ENCODE measurements around the gene TMTC2. TPM values are rescaled to one million over a fixed set of nuclear protein-coding genes. Genes with fewer than 3 reads are reported as not detected.

The TMTC2 gene
- total RNA-seq, 1 donor from 2014 or later = 37.9 TPM

DNA sequence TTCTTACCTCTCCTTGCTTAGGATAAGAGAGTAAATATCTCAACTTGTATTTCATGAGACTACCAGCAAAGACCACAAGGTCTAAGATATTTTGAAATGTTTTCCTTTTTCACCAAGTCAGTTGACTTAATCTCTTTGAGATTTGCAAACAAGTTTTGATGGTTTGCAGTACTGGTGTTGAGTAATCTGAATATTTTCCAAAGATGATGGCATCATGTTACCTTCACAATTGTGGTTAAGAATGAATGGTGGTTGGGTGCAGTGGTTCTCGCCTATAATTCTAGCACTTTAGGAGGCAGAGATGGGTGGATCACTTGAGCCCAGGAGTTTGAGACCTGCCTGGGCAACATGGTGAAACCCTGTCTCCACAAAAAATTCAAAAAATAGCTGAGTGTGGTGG, 225.7 kb downstream of the TMTC2 start:
- peak; percentile 60 for ATAC-seq
- Histone ChIP-seq H3K36me3 (no peaks in the 10 kb centered on the region), H3K9me3 (no peaks in the 10 kb centered on the region), H3K27me3 (no peaks in the 10 kb centered on the region), H3K27ac (no peak overlapping the region), H3K4me1 (no peaks in the 10 kb centered on the region), H3K4me3 (no peak overlapping the region)
- DNase-seq = no peak
- intact Hi-C loops (cut with DNase I) = no loop called here
- TF ChIP-seq, protein P1, sequence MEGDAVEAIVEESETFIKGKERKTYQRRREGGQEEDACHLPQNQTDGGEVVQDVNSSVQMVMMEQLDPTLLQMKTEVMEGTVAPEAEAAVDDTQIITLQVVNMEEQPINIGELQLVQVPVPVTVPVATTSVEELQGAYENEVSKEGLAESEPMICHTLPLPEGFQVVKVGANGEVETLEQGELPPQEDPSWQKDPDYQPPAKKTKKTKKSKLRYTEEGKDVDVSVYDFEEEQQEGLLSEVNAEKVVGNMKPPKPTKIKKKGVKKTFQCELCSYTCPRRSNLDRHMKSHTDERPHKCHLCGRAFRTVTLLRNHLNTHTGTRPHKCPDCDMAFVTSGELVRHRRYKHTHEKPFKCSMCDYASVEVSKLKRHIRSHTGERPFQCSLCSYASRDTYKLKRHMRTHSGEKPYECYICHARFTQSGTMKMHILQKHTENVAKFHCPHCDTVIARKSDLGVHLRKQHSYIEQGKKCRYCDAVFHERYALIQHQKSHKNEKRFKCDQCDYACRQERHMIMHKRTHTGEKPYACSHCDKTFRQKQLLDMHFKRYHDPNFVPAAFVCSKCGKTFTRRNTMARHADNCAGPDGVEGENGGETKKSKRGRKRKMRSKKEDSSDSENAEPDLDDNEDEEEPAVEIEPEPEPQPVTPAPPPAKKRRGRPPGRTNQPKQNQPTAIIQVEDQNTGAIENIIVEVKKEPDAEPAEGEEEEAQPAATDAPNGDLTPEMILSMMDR (IDR thresholded peaks at IDR 0.05) = no peak

DNA sequence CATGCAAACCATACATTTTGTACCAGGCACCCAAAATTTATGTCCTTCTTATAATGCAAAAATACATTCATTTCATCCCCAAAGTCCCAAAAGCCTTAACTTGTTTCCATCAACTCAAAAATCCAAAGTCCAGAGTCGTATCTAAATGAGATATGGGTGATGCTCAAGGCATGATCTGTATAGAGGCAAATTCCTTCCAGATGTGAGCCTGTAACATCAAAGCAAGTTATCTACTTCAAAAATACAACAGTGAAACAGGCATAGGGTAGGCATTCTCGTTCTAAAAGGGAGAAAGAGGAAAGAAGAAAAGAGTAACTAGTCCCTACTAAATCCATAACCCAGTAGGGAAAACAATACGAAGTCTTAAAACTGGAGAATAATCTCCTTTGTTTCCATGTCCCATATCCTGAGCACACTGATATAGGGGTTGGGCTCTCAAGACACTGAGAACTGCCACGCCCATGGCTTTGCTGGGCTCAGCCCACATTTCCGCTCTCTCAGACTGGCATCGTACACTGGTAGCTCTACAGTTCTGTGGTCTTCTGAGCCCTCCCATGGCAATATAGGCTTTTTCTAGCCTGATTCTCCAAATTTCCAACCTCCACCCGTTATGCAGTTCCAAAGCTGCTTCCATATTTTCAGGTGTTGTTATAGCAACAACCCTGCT, 232.8 kb downstream of the TMTC2 start:
- DNase-seq = no peak
- peak; percentile 19 for ATAC-seq
- H3K27me3 ChIP-seq = no peaks in the 10 kb centered on the region
- TF ChIP-seq, protein P1 (IDR thresholded peaks at IDR 0.05) = no peak
- H3K4me1 ChIP-seq = no peaks in the 10 kb centered on the region
- no peak overlapping the region for H3K27ac ChIP-seq
- no peaks in the 10 kb centered on the region for H3K36me3 ChIP-seq
- no peaks in the 10 kb centered on the region for H3K9me3 ChIP-seq
- intact Hi-C loops (cut with DNase I) = no loop called here
- H3K4me3 ChIP-seq = no peak overlapping the region

DNA sequence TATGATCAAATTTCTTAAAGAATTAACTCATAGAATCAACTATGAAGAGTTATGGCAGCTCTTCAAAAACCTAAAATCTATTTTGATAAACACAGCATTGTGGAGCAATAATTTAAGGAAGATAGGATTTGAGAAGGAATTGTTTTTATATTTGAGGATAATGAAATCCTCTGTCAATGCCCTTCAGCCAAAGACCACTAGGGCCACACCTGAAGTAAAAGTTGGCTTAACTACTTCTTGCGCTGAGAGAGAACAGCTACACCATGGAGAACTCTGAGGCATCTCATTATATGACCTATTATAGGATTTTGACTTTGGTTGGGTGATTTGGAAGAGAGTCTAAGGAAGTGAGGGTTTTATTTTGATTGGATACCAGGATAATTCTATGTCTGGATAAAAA, 237.2 kb downstream of the TMTC2 start:
- no peak for DNase-seq
- no peaks in the 10 kb centered on the region for H3K27me3 ChIP-seq
- no peak for ATAC-seq
- H3K27ac ChIP-seq = no peak overlapping the region
- H3K36me3 ChIP-seq = no peaks in the 10 kb centered on the region
- intact Hi-C loops (cut with DNase I) = no loop called here
- no peak overlapping the region for H3K4me3 ChIP-seq
- H3K9me3 ChIP-seq = no peaks in the 10 kb centered on the region
- H3K4me1 ChIP-seq = no peaks in the 10 kb centered on the region
- TF ChIP-seq, protein P1 (IDR thresholded peaks at IDR 0.05) = no peak

DNA sequence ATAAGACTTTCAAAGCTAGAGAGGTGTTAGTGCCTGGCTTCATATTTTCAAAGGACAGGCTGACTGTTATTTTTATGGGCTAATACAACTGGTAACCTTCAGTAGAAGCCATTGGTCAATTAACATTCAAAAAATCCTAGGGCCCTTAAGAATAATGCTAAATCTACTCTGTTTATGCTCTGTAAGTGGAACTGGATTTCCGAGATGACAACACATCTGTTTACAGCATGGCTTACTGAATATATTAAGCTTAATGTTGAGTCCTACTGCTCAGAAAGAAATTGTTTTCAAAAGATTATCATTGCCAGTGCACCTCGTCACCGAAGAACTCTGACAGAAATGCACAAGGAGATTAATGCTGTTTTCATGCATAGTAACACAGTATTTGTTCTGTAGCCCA, 239.9 kb downstream of the TMTC2 start:
- H3K4me1 ChIP-seq = no peaks in the 10 kb centered on the region
- H3K9me3 ChIP-seq = no peaks in the 10 kb centered on the region
- intact Hi-C loops (cut with DNase I) = no loop called here
- TF ChIP-seq, protein P1 (IDR thresholded peaks at IDR 0.05) = no peak
- DNase-seq = no peak
- H3K27ac ChIP-seq = no peak overlapping the region
- no peaks in the 10 kb centered on the region for H3K36me3 ChIP-seq
- no peaks in the 10 kb centered on the region for H3K27me3 ChIP-seq
- no peak overlapping the region for H3K4me3 ChIP-seq
- no peak for ATAC-seq

DNA sequence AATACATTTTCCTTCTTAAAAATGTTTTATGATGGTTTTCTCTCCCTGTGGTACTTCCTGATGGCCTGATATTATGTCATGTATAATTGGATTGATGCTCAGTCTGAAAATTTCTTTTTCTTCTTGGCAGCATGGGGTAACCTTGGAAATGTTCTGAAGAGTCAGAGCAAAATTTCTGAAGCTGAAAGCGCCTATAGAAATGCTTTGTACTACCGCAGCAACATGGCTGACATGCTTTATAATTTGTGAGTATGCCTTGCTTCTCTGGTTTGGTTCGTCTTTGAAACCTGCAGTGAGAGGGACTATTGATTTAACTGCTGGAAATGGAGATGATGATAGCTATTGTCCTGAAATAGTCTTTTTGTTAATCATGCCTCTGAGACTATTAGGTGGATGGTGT, 243.6 kb downstream of the TMTC2 start:
- DNase-seq (no peak), ATAC-seq (no peak)
- H3K36me3 ChIP-seq = no peaks in the 10 kb centered on the region
- H3K9me3 ChIP-seq = no peaks in the 10 kb centered on the region
- no peak overlapping the region for H3K4me3 ChIP-seq
- H3K27me3 ChIP-seq = no peaks in the 10 kb centered on the region
- intact Hi-C loops (cut with DNase I) = no loop called here
- TF ChIP-seq, protein P1 (IDR thresholded peaks at IDR 0.05) = no peak
- H3K4me1 ChIP-seq = no peaks in the 10 kb centered on the region
- H3K27ac ChIP-seq = no peak overlapping the region

All from upper lobe of right lung (tissue), 1 donor.